Astrocyte of the cerebellum (primary cell): ENCODE data around the gene TTK.
A peak's percentile ranks its signal among the peaks of the same experiment; 100 is the strongest.

Experiments
- DNase-seq: peaks from one replicate; pipeline ENCODE4 v3.0.0-alpha.2; 2011; ENCODE audit warnings: low read depth
- H3K4me3 ChIP-seq: 2 replicates; pipeline ENCODE4 v1.5.1; 2011; ENCODE audit warnings: mild to moderate bottlenecking, low read depth, low read length, moderate library complexity
- in situ Hi-C: cut with HindIII; loops from 2 replicates; pipeline ENCODE4 v1.10.0; 2017; ENCODE audit warnings: low sequenced_read_pairs
- TF ChIP-seq, protein P1 (sequence below): IDR thresholded peaks from 2 replicates; pipeline ENCODE4 v1.5.1; 2012; ENCODE audit warnings: low read length, low read depth, moderate library complexity, mild to moderate bottlenecking; ENCODE audit errors: missing control alignments

TTK gene

DNA sequence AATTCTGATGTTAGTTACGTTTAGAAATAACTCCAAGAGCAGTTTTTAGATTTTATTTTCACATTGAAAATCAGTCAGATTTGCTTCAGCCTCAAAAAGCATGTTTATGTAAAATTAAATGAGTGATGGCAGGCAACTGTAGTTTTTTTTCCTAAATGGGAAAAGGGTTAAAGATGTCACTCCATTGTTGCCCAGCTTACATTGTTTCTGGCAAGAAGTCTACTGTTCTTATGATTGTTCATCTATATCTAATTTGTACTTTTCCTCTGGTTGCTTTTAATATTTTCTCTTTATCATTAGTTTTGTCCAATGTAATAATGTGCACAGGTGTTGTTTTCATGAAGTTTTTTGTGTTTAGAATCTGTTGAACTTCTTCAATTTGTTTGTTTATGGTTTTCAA lies 6.7 kb upstream of the TTK start:
- TF ChIP-seq, protein P1, sequence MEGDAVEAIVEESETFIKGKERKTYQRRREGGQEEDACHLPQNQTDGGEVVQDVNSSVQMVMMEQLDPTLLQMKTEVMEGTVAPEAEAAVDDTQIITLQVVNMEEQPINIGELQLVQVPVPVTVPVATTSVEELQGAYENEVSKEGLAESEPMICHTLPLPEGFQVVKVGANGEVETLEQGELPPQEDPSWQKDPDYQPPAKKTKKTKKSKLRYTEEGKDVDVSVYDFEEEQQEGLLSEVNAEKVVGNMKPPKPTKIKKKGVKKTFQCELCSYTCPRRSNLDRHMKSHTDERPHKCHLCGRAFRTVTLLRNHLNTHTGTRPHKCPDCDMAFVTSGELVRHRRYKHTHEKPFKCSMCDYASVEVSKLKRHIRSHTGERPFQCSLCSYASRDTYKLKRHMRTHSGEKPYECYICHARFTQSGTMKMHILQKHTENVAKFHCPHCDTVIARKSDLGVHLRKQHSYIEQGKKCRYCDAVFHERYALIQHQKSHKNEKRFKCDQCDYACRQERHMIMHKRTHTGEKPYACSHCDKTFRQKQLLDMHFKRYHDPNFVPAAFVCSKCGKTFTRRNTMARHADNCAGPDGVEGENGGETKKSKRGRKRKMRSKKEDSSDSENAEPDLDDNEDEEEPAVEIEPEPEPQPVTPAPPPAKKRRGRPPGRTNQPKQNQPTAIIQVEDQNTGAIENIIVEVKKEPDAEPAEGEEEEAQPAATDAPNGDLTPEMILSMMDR, result no peak
- no peak for DNase-seq
- H3K4me3 ChIP-seq, result no peak overlapping the region
- in situ Hi-C loops, result no loop called here

DNA sequence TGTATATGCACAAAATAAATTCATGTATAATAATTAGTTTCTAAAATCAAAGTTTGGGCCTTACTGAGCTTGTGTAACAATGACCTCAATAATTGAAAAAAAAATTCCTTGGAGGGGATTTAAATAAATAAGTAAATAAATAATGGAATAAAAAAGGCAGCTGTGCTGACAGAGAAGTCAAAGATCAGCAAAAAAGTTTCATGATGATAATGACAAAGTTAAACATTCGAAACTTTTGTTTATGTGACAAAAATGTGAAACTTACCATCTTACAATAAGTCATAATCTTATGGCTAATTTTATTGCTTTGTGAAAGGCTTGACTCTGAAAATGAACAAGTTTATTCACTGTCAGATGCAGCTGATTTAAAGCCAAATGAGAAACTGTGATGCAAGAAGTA lies 3.1 kb upstream of the TTK start:
- in situ Hi-C loops, result no loop called here
- H3K4me3 ChIP-seq, result no peak overlapping the region
- no peak for DNase-seq
- TF ChIP-seq, protein P1, result no peak

DNA sequence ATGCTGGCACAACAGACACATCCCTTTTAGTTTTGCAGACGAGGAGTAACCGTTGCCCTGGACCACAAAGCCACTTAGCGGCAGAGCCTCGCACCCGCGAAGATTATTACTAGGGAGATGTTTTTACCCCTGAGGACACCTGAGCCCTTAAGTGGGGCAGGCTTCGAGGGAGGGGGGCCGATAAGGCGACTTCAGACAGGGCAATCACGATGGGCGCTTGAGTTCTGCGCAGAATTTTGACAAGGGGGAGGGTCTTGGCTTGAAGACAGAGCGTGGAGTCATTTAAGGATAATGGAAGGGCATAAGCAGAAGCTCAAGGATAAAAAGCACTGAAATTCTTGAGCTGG lies 650 bp upstream of the TTK start:
- TF ChIP-seq, protein P1, result no peak
- peak overlapping the region; percentile 82 for H3K4me3 ChIP-seq
- no peak for DNase-seq
- in situ Hi-C loops, result no loop called here

DNA sequence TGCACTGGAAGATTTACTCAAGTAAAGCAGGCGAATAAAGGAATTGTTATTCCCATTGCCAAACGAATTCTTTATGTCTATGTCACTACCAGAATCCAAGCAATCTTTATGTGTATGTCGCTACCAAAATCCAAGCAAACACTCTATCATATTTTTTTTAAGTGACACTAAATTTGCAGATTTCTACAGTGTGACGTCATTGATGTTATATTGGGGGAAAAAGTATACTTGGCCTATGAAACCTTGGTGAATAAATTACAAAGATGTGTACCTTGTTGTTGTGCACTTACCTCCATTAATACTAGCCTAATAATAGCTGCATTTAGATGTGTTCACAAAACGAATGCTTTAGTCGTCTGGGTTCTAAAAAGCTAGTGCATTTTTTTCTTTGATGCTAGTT lies 957 bp downstream of the TTK start:
- TF ChIP-seq, protein P1, result no peak
- peak overlapping the region; percentile 82 for H3K4me3 ChIP-seq
- in situ Hi-C loops, result no loop called here
- DNase-seq, result no peak

DNA sequence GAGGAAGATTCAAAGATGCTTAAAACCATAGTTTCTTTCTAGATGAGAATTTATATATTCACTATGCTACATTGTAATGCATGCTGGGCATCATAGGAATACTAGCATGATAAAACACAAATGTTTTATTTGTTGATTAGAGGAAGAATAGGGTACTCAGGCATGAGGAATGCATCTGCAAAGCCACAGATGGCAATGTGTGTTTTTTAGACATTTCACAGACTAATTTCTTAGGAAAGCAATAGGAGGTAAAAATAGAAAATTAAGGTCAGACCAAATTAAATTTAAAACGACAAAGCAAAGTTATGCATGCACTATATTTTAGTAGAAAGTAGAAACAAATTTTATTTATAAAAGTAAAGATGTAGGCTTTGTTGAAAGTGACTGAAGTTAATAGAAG lies 2.1 kb downstream of the TTK start:
- no peak for DNase-seq
- TF ChIP-seq, protein P1, result no peak
- in situ Hi-C loops, result no loop called here
- H3K4me3 ChIP-seq, result no peak overlapping the region

DNA sequence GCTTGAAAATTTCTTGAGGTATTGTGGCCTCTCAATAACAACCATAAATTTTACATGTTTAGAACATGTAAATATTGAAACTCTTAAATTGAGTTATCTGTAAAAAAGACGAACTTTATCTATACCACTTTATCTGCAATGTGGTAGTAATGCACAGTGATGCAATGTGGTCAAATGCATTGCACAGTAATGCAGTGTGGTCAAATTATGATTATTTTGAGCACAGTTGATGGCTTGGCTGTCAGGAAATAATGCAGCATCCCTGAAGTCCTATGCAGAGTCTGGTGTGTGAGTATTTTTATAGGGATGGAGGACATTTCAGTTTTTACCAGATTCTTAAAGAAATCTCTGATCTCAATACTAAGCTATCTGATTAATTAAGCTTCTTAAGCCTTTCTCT lies 5.1 kb downstream of the TTK start:
- in situ Hi-C loops, result no loop called here
- no peak overlapping the region for H3K4me3 ChIP-seq
- TF ChIP-seq, protein P1, result no peak
- DNase-seq, result no peak

DNA sequence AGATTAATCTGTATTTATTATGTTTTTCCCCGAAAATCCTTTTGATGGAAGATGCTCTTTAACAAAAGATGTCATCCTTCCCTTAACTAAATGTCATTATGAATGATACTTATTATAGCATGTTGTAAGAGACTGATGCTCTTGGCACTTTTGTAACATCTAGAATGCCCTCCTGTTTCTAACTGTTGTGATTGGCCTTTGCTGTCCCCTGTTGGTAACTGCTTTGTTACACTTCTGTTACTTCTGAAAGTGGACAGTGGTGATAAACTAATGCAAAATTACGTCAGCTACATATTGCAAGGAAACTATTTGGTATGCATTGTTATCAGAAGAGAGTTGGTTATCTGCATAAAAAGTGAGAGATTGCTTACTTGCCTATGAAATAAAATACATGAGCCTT lies 5.8 kb downstream of the TTK start:
- in situ Hi-C loops, result no loop called here
- TF ChIP-seq, protein P1, result no peak
- DNase-seq, result no peak
- no peak overlapping the region for H3K4me3 ChIP-seq
